Panc1 (cell line): ENCODE data around the gene ACOX1. TPM values are rescaled to one million over a fixed set of nuclear protein-coding genes. Genes with fewer than 3 reads are reported as not detected.
A peak's percentile ranks its signal among the peaks of the same experiment; 100 is the strongest.

Experiments used
- ATAC-seq: fragments of 200-7000 bp; cut with Tn5 transposase; 2 replicates; pipeline ENCODE4 v1.9.1; 2020; ENCODE audit warnings: mild to moderate bottlenecking, moderate library complexity
- BruUV-seq: library from RNA; stranded (reverse); fragments of 400-500 nt; replicated peaks from 2 replicates; lab custom pipeline; 2021; lab: Mats Ljungman, UMichigan
- CTCF ChIA-PET: fragments of 300-600 bp; sonication (Branson Sonifier 250); formaldehyde crosslinking; loops from one replicate; lab custom pipeline; 2022; ENCODE audit warnings: antibody characterized with exemption; lab: Charles Lee
- POLR2A ChIA-PET: fragments of 300-600 bp; sonication (Branson Sonifier 250); formaldehyde crosslinking; loops from one replicate; lab custom pipeline; 2022; ENCODE audit warnings: antibody characterized with exemption; lab: Charles Lee
- DNase-seq: peaks from one replicate; pipeline ENCODE4 v3.0.0-alpha.2; 2010; ENCODE audit warnings: low read depth, low spot score
- H3K27ac ChIP-seq: 2 replicates; pipeline ENCODE4 v1.5.1; 2011; ENCODE audit warnings: mild to moderate bottlenecking, low read length, inconsistent platforms
- H3K27me3 ChIP-seq: fragments of 200-500 bp; sonication (Bioruptor generic); 2 replicates; pipeline ENCODE4 v1.6.0; 2014; ENCODE audit warnings: low read length, inconsistent platforms; ENCODE audit not compliant: control insufficient read depth, insufficient read depth
- H3K36me3 ChIP-seq: fragments of 200-500 bp; sonication (Bioruptor generic); 2 replicates; pipeline ENCODE4 v1.5.1; 2014; ENCODE audit warnings: inconsistent platforms, mild to moderate bottlenecking, low read length, moderate library complexity; ENCODE audit not compliant: control insufficient read depth, insufficient read depth
- H3K4me1 ChIP-seq: 2 replicates; pipeline ENCODE4 v1.5.1; 2011; ENCODE audit warnings: inconsistent platforms, mild to moderate bottlenecking, low read length, moderate library complexity; ENCODE audit not compliant: control insufficient read depth, insufficient read depth
- H3K4me3 ChIP-seq, 2 experiments: 2 replicates each; pipeline ENCODE4 v1.5.1; 2011 to 2012; ENCODE audit warnings: low read depth in 2 of 2, low read length in 2 of 2, mild to moderate bottlenecking in 2 of 2, inconsistent platforms in 1 of 2, moderate library complexity in 1 of 2
- H3K9me3 ChIP-seq: fragments of 200-500 bp; sonication (Bioruptor generic); 2 replicates; pipeline ENCODE4 v1.5.1; 2014; ENCODE audit warnings: low read depth, mild to moderate bottlenecking, inconsistent platforms, low read length, moderate library complexity; ENCODE audit not compliant: control insufficient read depth, insufficient read depth
- CTCF ChIP-seq: fragments of 450-650 bp; IDR thresholded peaks from 2 replicates; pipeline ENCODE4 v1.5.1; 2017; ENCODE audit warnings: mild to moderate bottlenecking
- POLR2AphosphoS5 ChIP-seq: IDR thresholded peaks from 2 replicates; pipeline ENCODE4 v1.6.1; 2012; ENCODE audit warnings: mild to moderate bottlenecking, low read depth, low read length, moderate library complexity
- REST ChIP-seq, 2 experiments: IDR thresholded peaks; 2 replicates each; pipeline ENCODE4 v1.6.1; 2011 to 2012; ENCODE audit warnings: low read depth in 2 of 2, control low read depth in 1 of 2, low read length in 1 of 2, mild to moderate bottlenecking in 1 of 2, moderate library complexity in 1 of 2; ENCODE audit not compliant: insufficient read depth in 1 of 2
- SIN3A ChIP-seq: IDR thresholded peaks from 2 replicates; pipeline ENCODE4 v1.6.1; 2012; ENCODE audit warnings: low read depth, mild to moderate bottlenecking, low read length, moderate library complexity, borderline replicate concordance; ENCODE audit not compliant: insufficient read depth
- TCF7L2 ChIP-seq: IDR thresholded peaks from 2 replicates; pipeline ENCODE4 v1.6.1; 2011; ENCODE audit warnings: mild to moderate bottlenecking, low read depth, low read length, inconsistent platforms
- in situ Hi-C: cut with HindIII; loops from 2 replicates; pipeline ENCODE4 v1.10.0; 2016; ENCODE audit warnings: low sequenced_read_pairs, low pct_unique_long_range_greater_than_20kb
- intact Hi-C: fragments of 100-400 bp; cut with micrococcal nuclease; formaldehyde crosslinking; loops from one replicate; pipeline ENCODE4 v1.10.0; 2022; ENCODE audit not compliant: unreplicated experiment
- total RNA-seq: library from RNA; stranded (reverse); gene quantifications from one replicate; pipeline ENCODE4 v1.2.1, GENCODE V29; 2021; ENCODE audit not compliant: unreplicated experiment

The ACOX1 gene
- total RNA-seq, 1 experiment from 2014 or later: 53.5 TPM

- peak; percentile 53 for DNase-seq
- H3K27ac ChIP-seq: peak within 1 kb of the TSS; percentile 89
- ATAC-seq: peak; percentile 100
- intact Hi-C loops: no loop called here
- H3K9me3 ChIP-seq: no peaks in the 10 kb centered on the region
- BruUV-seq: no TSS peak
- peak within 1 kb of the TSS; percentile 71 to 77 for H3K4me3 ChIP-seq
- no peaks in the 10 kb centered on the region for H3K27me3 ChIP-seq
- peak in 1 of 2 experiments; percentile 23; a peak in 1 of 4 replicates for TF ChIP-seq REST (IDR thresholded peaks at IDR 0.05; ENCODE audit: insufficient read depth in 1 of 2, low read depth in 2 of 2, low read length in 1 of 2)
- peak; percentile 98 for TF ChIP-seq SIN3A
- TF ChIP-seq TCF7L2: peak; percentile 82
- no peak for TF ChIP-seq CTCF
- peak; percentile 98 for TF ChIP-seq POLR2AphosphoS5
- peaks cover 3% of the 10 kb centered on the region; the same call in 1 of the 2 replicates for H3K36me3 ChIP-seq
- ChIA-PET POLR2A (interaction anchor here (0.5 to 1.2 kb wide), 3 partner anchors 11 to 169 kb away, joined by 3 to 15 read pairs (median 3); partner anchors contain the start of gene TRIM47), CTCF (interaction anchor here (1.0 kb wide), 1 partner anchor 36 kb away, joined by 6 read pairs; the partner anchor contains the start of gene MRPL38)
- in situ Hi-C loops: loop anchor here (25.0 kb wide), 1 partner anchor 121 kb away; the partner anchor contains the start of genes GALR2 and SRP68
- peaks cover 10% of the 10 kb centered on the region; the same call in 1 of the 2 replicates for H3K4me1 ChIP-seq
Observed at GRCh38 chr17:75940727-75941441, 38.1 kb downstream of the ACOX1 start, which contains the start of gene FBF1. TSS of gene FBF1 (minus strand) at chr17:75941042. CDS start at chr17:75938149, 2,893 bp downstream.

- DNase-seq (no peak), ATAC-seq (no peak)
- Histone ChIP-seq H3K4me1 (peaks cover 10% of the 10 kb centered on the region; the same call in 1 of the 2 replicates), H3K9me3 (no peaks in the 10 kb centered on the region), H3K27me3 (no peaks in the 10 kb centered on the region), H3K4me3 (no peak overlapping the region), H3K36me3 (no peaks in the 10 kb centered on the region), H3K27ac (no peak overlapping the region)
- ChIA-PET POLR2A (interaction anchor here (0.6 kb wide), 1 partner anchor 331 kb away, joined by 6 read pairs; no protein-coding TSS in a partner anchor), CTCF (no interaction called here)
- intact Hi-C loops: no loop called here
- in situ Hi-C loops: loop anchor here (25.0 kb wide), 1 partner anchor 125 kb away; the partner anchor contains the start of genes GALR2 and SRP68
- TF ChIP-seq TCF7L2: no peak
- no peak for TF ChIP-seq SIN3A
- no peak for TF ChIP-seq CTCF
- no peak for TF ChIP-seq POLR2AphosphoS5
- TF ChIP-seq REST (IDR thresholded peaks at IDR 0.05; ENCODE audit: insufficient read depth in 1 of 2, low read depth in 2 of 2, low read length in 1 of 2): no peak
- BruUV-seq: no TSS peak
Observed at GRCh38 chr17:75937652-75938051, 41.3 kb downstream of the ACOX1 start.
